HG02588 (cell line): ENCODE data around the gene PERCC1.

Experiments
- ATAC-seq: cut with Tn5 transposase; IDR thresholded peaks from one replicate; pipeline ENCODE4 v1.9.1; 2021; ENCODE audit warnings: mild to moderate bottlenecking, moderate library complexity; ENCODE audit not compliant: unreplicated experiment

The PERCC1 gene

GRCh38 chr16:1408171-1408837 lies 22.6 kb upstream of the PERCC1 start:
- peak; percentile 66 for ATAC-seq

- no peak for ATAC-seq
Observed at GRCh38 chr16:1412847-1413246, 18.0 kb upstream of the PERCC1 start.

- peak; percentile 35 for ATAC-seq
Observed at GRCh38 chr16:1413684-1414531, 17.0 kb upstream of the PERCC1 start.

GRCh38 chr16:1414532-1415260 lies 16.2 kb upstream of the PERCC1 start, which contains the start of gene UNKL:
Gene UNKL (minus strand): TSS chr16:1414704. CDS start chr16:1414691, 13 bp downstream.
- ATAC-seq: peak; percentile 40

GRCh38 chr16:1416521-1416941 lies 14.3 kb upstream of the PERCC1 start:
- no peak for ATAC-seq

- peak; percentile 20 for ATAC-seq
Observed at GRCh38 chr16:1420111-1420539, 10.8 kb upstream of the PERCC1 start.

- ATAC-seq: no peak
Observed at GRCh38 chr16:1422076-1422475, 8.8 kb upstream of the PERCC1 start.

GRCh38 chr16:1424028-1424427 lies 6.8 kb upstream of the PERCC1 start:
- ATAC-seq: no peak

- ATAC-seq: no peak
Observed at GRCh38 chr16:1425616-1426370, 5.1 kb upstream of the PERCC1 start.

- no peak for ATAC-seq
Observed at GRCh38 chr16:1426734-1427471, 4.0 kb upstream of the PERCC1 start.

- no peak for ATAC-seq
Observed at GRCh38 chr16:1427473-1428461, 3.1 kb upstream of the PERCC1 start.

- ATAC-seq: no peak
Observed at GRCh38 chr16:1428511-1428910, 2.4 kb upstream of the PERCC1 start.

GRCh38 chr16:1429012-1429411 lies 1.9 kb upstream of the PERCC1 start:
- no peak for ATAC-seq

- no peak for ATAC-seq
Observed at GRCh38 chr16:1429631-1430030, 1.2 kb upstream of the PERCC1 start.

- ATAC-seq: no peak
Observed at GRCh38 chr16:1430214-1430758, 592 bp upstream of the PERCC1 start.

GRCh38 chr16:1431497-1432270 lies 806 bp downstream of the PERCC1 start:
- ATAC-seq: no peak

- ATAC-seq: no peak
Observed at GRCh38 chr16:1432388-1433262, 1.7 kb downstream of the PERCC1 start.
